Tibial nerve (tissue), 4 donors: Measurements from ENCODE around the gene FECH.

ENCODE experiments used
- CTCF ChIP-seq, 5 experiments: fragments of 200-600 bp in 3 of 5; fragments of 450-650 bp in 2 of 5; sonication (generic) in 3 of 5; IDR thresholded peaks; one replicate each; pipeline ENCODE4 v1.5.1; 2016 to 2019; ENCODE audit warnings: antibody characterized with exemption in 5 of 5, mild to moderate bottlenecking in 3 of 5, moderate library complexity in 2 of 5
- EP300 ChIP-seq, 2 donors: sonication (generic); formaldehyde crosslinking; IDR thresholded peaks; one replicate each; pipeline ENCODE4 v1.6.1; 2017; ENCODE audit warnings: antibody characterized with exemption in 2 of 2, mild to moderate bottlenecking in 1 of 2
- POLR2A ChIP-seq, 2 donors: fragments of 450-650 bp; IDR thresholded peaks; one replicate each; pipeline ENCODE4 v1.6.1; 2017; ENCODE audit warnings: antibody characterized with exemption in 2 of 2, mild to moderate bottlenecking in 2 of 2, moderate library complexity in 2 of 2

- peak; percentile 75 to 85 (median 84) for TF ChIP-seq CTCF (IDR thresholded peaks at IDR 0.05)
- TF ChIP-seq POLR2A (IDR thresholded peaks at IDR 0.05): no peak
- peak; percentile 74 to 93 for TF ChIP-seq EP300 (IDR thresholded peaks at IDR 0.05)
Measured at GRCh38 chr18:57630002-57630753, 43.7 kb upstream of the FECH start.
